NCI-H2171 treated with DMSO at 0.1 percent for 48 hours (cell line): Measurements from ENCODE around the gene PLAC8.
"Not testable (repeated sequence)": the region's sequence is repeated elsewhere in the genome, so short reads cannot be mapped to it uniquely, and the experiment has no call there.

Source experiments
- DNase-seq: peaks from one replicate; lab custom pipeline; 2025; lab: John Stamatoyannopoulos, UW

Gene PLAC8

GRCh38 chr4:83114576-83114975 is at the start of gene PLAC8:
Gene PLAC8, minus strand, starts transcription at chr4:83114729. Its CDS starts 6,808 bp downstream, at chr4:83107921.
- no peak for DNase-seq

GRCh38 chr4:83153417-83153816 is 38.9 kb upstream of the PLAC8 start:
- DNase-seq: no peak

GRCh38 chr4:83152746-83153145 is 38.2 kb upstream of the PLAC8 start:
- DNase-seq: no peak

- DNase-seq: no peak
Observed at GRCh38 chr4:83151651-83152050, 37.1 kb upstream of the PLAC8 start.

GRCh38 chr4:83150653-83151330 is 36.3 kb upstream of the PLAC8 start:
- DNase-seq: no peak

- no peak for DNase-seq
Observed at GRCh38 chr4:83149865-83150652, 35.5 kb upstream of the PLAC8 start.

- peak; percentile 65 for DNase-seq
Observed at GRCh38 chr4:83146841-83147240, 32.3 kb upstream of the PLAC8 start.

- DNase-seq: not testable (repeated sequence)
Observed at GRCh38 chr4:83145776-83146175, 31.2 kb upstream of the PLAC8 start.

- no peak for DNase-seq
Observed at GRCh38 chr4:83139514-83140156, 25.1 kb upstream of the PLAC8 start.

- no peak for DNase-seq
Observed at GRCh38 chr4:83138946-83139345, 24.4 kb upstream of the PLAC8 start.

GRCh38 chr4:83132065-83132464 is 17.5 kb upstream of the PLAC8 start:
- no peak for DNase-seq

- no peak for DNase-seq
Observed at GRCh38 chr4:83129264-83129663, 14.7 kb upstream of the PLAC8 start.

GRCh38 chr4:83128240-83128929 is 13.9 kb upstream of the PLAC8 start:
- DNase-seq: no peak

GRCh38 chr4:83125738-83126141 is 11.2 kb upstream of the PLAC8 start:
- no peak for DNase-seq

GRCh38 chr4:83124111-83124780 is 9.7 kb upstream of the PLAC8 start:
- no peak for DNase-seq

GRCh38 chr4:83121246-83121645 is 6.7 kb upstream of the PLAC8 start:
- DNase-seq: no peak

- DNase-seq: no peak
Observed at GRCh38 chr4:83118869-83119268, 4.3 kb upstream of the PLAC8 start.

GRCh38 chr4:83115656-83116285 is 1.2 kb upstream of the PLAC8 start:
- DNase-seq: peak; percentile 64

GRCh38 chr4:83115000-83115399 is 471 bp upstream of the PLAC8 start:
- no peak for DNase-seq

- DNase-seq: no peak
Observed at GRCh38 chr4:83113429-83113786, 1.1 kb downstream of the PLAC8 start.

GRCh38 chr4:83112678-83113428 is 1.7 kb downstream of the PLAC8 start:
- DNase-seq: no peak
